ENCODE data around the gene EPGN. TPM values are rescaled to one million over a fixed set of nuclear protein-coding genes. Genes with fewer than 3 reads are reported as not detected.

EPGN gene
- total RNA-seq, 1 experiment from 2014 or later = 0.18 TPM

Other genes with a start within 250 kb of the EPGN start
- gene CXCL2, start 209.3 kb upstream of the EPGN start, total RNA-seq (2014; rRNA removed; shearing (Covaris generic)) = 0.16 TPM in 1 of 2 replicates, not detected in the other
- gene MTHFD2L, start 150.4 kb upstream of the EPGN start, total RNA-seq (2014; rRNA removed; shearing (Covaris generic)) = 3.8 and 8.4 TPM in 2 replicates
- gene EREG, start 56.7 kb downstream of the EPGN start, total RNA-seq (2014; rRNA removed; shearing (Covaris generic)) = not detected in 2 replicates
- gene AREG, start 136.7 kb downstream of the EPGN start, total RNA-seq (2014; rRNA removed; shearing (Covaris generic)) = 0.25 and 0.79 TPM in 2 replicates

All from SJSA1 (cell line).